Endothelial cell of umbilical vein (primary cell): ENCODE results near the gene TBCD.

Experiments
- CTCF ChIP-seq, 2 donors: IDR thresholded peaks; 1 replicate in 1 of 2; 2 replicates in 1 of 2; pipeline ENCODE4 v1.5.1; 2011; ENCODE audit warnings: low read length in 2 of 2, mild to moderate bottlenecking in 2 of 2, moderate library complexity in 2 of 2, control low read depth in 1 of 2, inconsistent platforms in 1 of 2, low read depth in 1 of 2; ENCODE audit not compliant: insufficient read depth in 1 of 2; ENCODE audit errors: extremely low read depth in 1 of 2
- EZH2 ChIP-seq: IDR thresholded peaks from 2 replicates; pipeline ENCODE4 v1.6.1; 2012; ENCODE audit warnings: borderline replicate concordance, low read depth, mild to moderate bottlenecking, moderate library complexity, low read length, inconsistent platforms; ENCODE audit not compliant: severe bottlenecking
- FOS ChIP-seq: IDR thresholded peaks from 2 replicates; pipeline ENCODE4 v1.6.1; 2011; ENCODE audit warnings: mild to moderate bottlenecking, low read length, moderate library complexity, borderline replicate concordance; ENCODE audit not compliant: insufficient read depth
- GATA2 ChIP-seq: IDR thresholded peaks from 2 replicates; pipeline ENCODE4 v1.7.0; 2011; ENCODE audit warnings: low read depth, mild to moderate bottlenecking, moderate library complexity, mixed read lengths, low read length; ENCODE audit not compliant: insufficient read length, insufficient read depth
- JUN ChIP-seq: IDR thresholded peaks from 2 replicates; pipeline ENCODE4 v1.6.1; 2011; ENCODE audit warnings: borderline replicate concordance, low read depth; ENCODE audit not compliant: insufficient read length, insufficient read depth
- MAX ChIP-seq: IDR thresholded peaks from 2 replicates; pipeline ENCODE4 v1.6.1; 2011; ENCODE audit not compliant: insufficient read depth, insufficient read length
- MYC ChIP-seq: IDR thresholded peaks from one replicate; pipeline ENCODE4 v1.6.1; 2011; ENCODE audit warnings: mild to moderate bottlenecking, low read depth, low read length
- POLR2A ChIP-seq: IDR thresholded peaks from 2 replicates; pipeline ENCODE4 v1.6.1; 2012; ENCODE audit warnings: low read depth, mild to moderate bottlenecking, control low read depth, low read length
- POLR2AphosphoS5 ChIP-seq: IDR thresholded peaks from 2 replicates; pipeline ENCODE4 v1.6.1; 2012; ENCODE audit warnings: low read depth, mild to moderate bottlenecking, control low read depth, low read length, moderate library complexity; ENCODE audit not compliant: insufficient read depth

- no peak for TF ChIP-seq CTCF (IDR thresholded peaks at IDR 0.05; ENCODE audit: extremely low read depth in 1 of 2, insufficient read depth in 1 of 2, low read depth in 1 of 2, low read length in 2 of 2)
- TF ChIP-seq MYC = no peak
- no peak for TF ChIP-seq JUN
- TF ChIP-seq EZH2 = no peak
- no peak for TF ChIP-seq MAX
- TF ChIP-seq POLR2A = no peak
- TF ChIP-seq POLR2AphosphoS5 = no peak
- TF ChIP-seq FOS = no peak
- no peak for TF ChIP-seq GATA2
Observed at GRCh38 chr17:82979718-82980117, 227.9 kb downstream of the TBCD start.
